ENCODE measurements around the gene HIBCH.

GRCh38 chr2:190179754-190180312 lies 139.8 kb downstream of the HIBCH start:
- TF ChIP-seq, protein P1, sequence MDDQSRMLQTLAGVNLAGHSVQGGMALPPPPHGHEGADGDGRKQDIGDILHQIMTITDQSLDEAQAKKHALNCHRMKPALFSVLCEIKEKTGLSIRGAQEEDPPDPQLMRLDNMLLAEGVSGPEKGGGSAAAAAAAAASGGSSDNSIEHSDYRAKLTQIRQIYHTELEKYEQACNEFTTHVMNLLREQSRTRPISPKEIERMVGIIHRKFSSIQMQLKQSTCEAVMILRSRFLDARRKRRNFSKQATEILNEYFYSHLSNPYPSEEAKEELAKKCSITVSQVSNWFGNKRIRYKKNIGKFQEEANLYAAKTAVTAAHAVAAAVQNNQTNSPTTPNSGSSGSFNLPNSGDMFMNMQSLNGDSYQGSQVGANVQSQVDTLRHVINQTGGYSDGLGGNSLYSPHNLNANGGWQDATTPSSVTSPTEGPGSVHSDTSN (IDR thresholded peaks at IDR 0.05): no peak
- TF ChIP-seq EHF (CRISPR knock-in tag; IDR thresholded peaks at IDR 0.05): no peak
- TF ChIP-seq, protein P2, sequence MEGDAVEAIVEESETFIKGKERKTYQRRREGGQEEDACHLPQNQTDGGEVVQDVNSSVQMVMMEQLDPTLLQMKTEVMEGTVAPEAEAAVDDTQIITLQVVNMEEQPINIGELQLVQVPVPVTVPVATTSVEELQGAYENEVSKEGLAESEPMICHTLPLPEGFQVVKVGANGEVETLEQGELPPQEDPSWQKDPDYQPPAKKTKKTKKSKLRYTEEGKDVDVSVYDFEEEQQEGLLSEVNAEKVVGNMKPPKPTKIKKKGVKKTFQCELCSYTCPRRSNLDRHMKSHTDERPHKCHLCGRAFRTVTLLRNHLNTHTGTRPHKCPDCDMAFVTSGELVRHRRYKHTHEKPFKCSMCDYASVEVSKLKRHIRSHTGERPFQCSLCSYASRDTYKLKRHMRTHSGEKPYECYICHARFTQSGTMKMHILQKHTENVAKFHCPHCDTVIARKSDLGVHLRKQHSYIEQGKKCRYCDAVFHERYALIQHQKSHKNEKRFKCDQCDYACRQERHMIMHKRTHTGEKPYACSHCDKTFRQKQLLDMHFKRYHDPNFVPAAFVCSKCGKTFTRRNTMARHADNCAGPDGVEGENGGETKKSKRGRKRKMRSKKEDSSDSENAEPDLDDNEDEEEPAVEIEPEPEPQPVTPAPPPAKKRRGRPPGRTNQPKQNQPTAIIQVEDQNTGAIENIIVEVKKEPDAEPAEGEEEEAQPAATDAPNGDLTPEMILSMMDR (IDR thresholded peaks at IDR 0.05): no peak; the same call in 2 of the 3 replicates
- TF ChIP-seq NR3C1 (IDR thresholded peaks at IDR 0.05): no peak
- no peak for TF ChIP-seq JUN (IDR thresholded peaks at IDR 0.05)
- no peak for TF ChIP-seq TP53 (CRISPR knock-in tag; IDR thresholded peaks at IDR 0.05)
- no peak for TF ChIP-seq EP300 (IDR thresholded peaks at IDR 0.05)
- TF ChIP-seq POLR2A (IDR thresholded peaks at IDR 0.05; ENCODE audit: low read length): no peak
- TF ChIP-seq HDAC2 (IDR thresholded peaks at IDR 0.05): no peak
- TF ChIP-seq RAD21 (conservative IDR thresholded peaks at IDR 0.05 in 1 of 2, IDR thresholded peaks at IDR 0.05 in 1 of 2): 0 out of 5 replicates have a peak, but pooled peaks of 1 of the 2 experiments have one; percentile 31
- no peak for TF ChIP-seq ZFP36 (IDR thresholded peaks at IDR 0.05; ENCODE audit: borderline replicate concordance, partially characterized antibody)
- TF ChIP-seq KDM1A (IDR thresholded peaks at IDR 0.05; ENCODE audit: low read depth): no peak
- TF ChIP-seq, protein P3, sequence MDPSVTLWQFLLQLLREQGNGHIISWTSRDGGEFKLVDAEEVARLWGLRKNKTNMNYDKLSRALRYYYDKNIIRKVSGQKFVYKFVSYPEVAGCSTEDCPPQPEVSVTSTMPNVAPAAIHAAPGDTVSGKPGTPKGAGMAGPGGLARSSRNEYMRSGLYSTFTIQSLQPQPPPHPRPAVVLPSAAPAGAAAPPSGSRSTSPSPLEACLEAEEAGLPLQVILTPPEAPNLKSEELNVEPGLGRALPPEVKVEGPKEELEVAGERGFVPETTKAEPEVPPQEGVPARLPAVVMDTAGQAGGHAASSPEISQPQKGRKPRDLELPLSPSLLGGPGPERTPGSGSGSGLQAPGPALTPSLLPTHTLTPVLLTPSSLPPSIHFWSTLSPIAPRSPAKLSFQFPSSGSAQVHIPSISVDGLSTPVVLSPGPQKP (IDR thresholded peaks at IDR 0.05; ENCODE audit: low read depth, low read length): no peak

Data from A549 (cell line).